BJ (cell line): ENCODE results near the gene GOLGA8A. TPM values are rescaled to one million over a fixed set of nuclear protein-coding genes. Genes with fewer than 3 reads are reported as not detected.

Experiments
- CTCF ChIA-PET: fragments of 350-600 bp; formaldehyde crosslinking; extraction: SDS; loops from one replicate; lab custom pipeline; 2021; ENCODE audit warnings: antibody characterized with exemption, inconsistent platforms; lab: Yijun Ruan, JAX
- POLR2A ChIA-PET: fragments of 300-600 bp; sonication (Branson Sonifier 250); formaldehyde crosslinking; extraction: SDS; loops from one replicate; lab custom pipeline; 2021; ENCODE audit warnings: antibody characterized with exemption; lab: Charles Lee
- DNase-seq: peaks from one replicate; pipeline ENCODE4 v3.0.0-alpha.2; 2011; ENCODE audit warnings: low read depth
- H3K27me3 ChIP-seq: 2 replicates; pipeline ENCODE4 v1.6.0; 2011; ENCODE audit warnings: low read length; ENCODE audit not compliant: control insufficient read depth, insufficient read depth
- H3K36me3 ChIP-seq: 2 replicates; pipeline ENCODE4 v1.5.1; 2011; ENCODE audit warnings: low read length; ENCODE audit not compliant: control insufficient read depth, insufficient read depth
- H3K4me3 ChIP-seq: 2 replicates; pipeline ENCODE4 v1.5.1; 2011; ENCODE audit warnings: low read depth, mild to moderate bottlenecking, control low read depth, low read length
- CTCF ChIP-seq: IDR thresholded peaks from 2 replicates; pipeline ENCODE4 v1.5.1; 2011; ENCODE audit warnings: low read depth, mild to moderate bottlenecking, control low read depth, inconsistent platforms, low read length, moderate library complexity; ENCODE audit not compliant: insufficient read depth
- polyA minus RNA-seq: library from RNA; depleted of rRNA, polyadenylated mRNA; stranded (reverse); fragments of >200 nt; gene quantifications from 2 replicates; pipeline ENCODE4 v1.2.3, GENCODE V29; 2011; rRNA and poly(A)+ RNA removed
- polyA plus RNA-seq: library from polyadenylated mRNA; depleted of rRNA; stranded (reverse); fragments of >200 nt; gene quantifications from 2 replicates; pipeline ENCODE4 v1.2.3, GENCODE V29; 2011; rRNA removed

Gene GOLGA8A
- polyA plus RNA-seq (12.7 and 19.2 TPM in 2 replicates), polyA minus RNA-seq (1.9 and 2.4 TPM in 2 replicates)

GRCh38 chr15:34437687-34438086 lies at the start of gene GOLGA8A:
GOLGA8A (minus strand) TSS chr15:34437808; CDS start chr15:34389691, 48,117 bp downstream.
- no peaks in the 10 kb centered on the region for H3K27me3 ChIP-seq
- no peak for DNase-seq
- peaks cover 6% of the 10 kb centered on the region for H3K36me3 ChIP-seq
- ChIA-PET POLR2A (no interaction called here), CTCF (no interaction called here)
- peak within 1 kb of the TSS; percentile 66 for H3K4me3 ChIP-seq
- TF ChIP-seq CTCF, result no peak

GRCh38 chr15:34483644-34484043 lies 46.0 kb upstream of the GOLGA8A start:
- no peaks in the 10 kb centered on the region for H3K36me3 ChIP-seq
- no peak for DNase-seq
- no peak overlapping the region for H3K4me3 ChIP-seq
- ChIA-PET POLR2A (no interaction called here), CTCF (no interaction called here)
- 0 out of 2 replicates have a peak, but pooled peaks cover 3% of the 10 kb centered on the region for H3K27me3 ChIP-seq
- no peak for TF ChIP-seq CTCF

- TF ChIP-seq CTCF, result no peak
- no peak overlapping the region for H3K4me3 ChIP-seq
- no peak for DNase-seq
- 0 out of 2 replicates have a peak, but pooled peaks cover 3% of the 10 kb centered on the region for H3K27me3 ChIP-seq
- ChIA-PET CTCF (no interaction called here), POLR2A (no interaction called here)
- no peaks in the 10 kb centered on the region for H3K36me3 ChIP-seq
Measured at GRCh38 chr15:34481370-34481769, 43.8 kb upstream of the GOLGA8A start.

GRCh38 chr15:34473840-34474239 lies 36.2 kb upstream of the GOLGA8A start:
- ChIA-PET CTCF (no interaction called here), POLR2A (no interaction called here)
- TF ChIP-seq CTCF, result no peak
- H3K27me3 ChIP-seq, result 0 out of 2 replicates have a peak, but pooled peaks cover 2% of the 10 kb centered on the region
- no peak for DNase-seq
- no peaks in the 10 kb centered on the region for H3K36me3 ChIP-seq
- no peak overlapping the region for H3K4me3 ChIP-seq

GRCh38 chr15:34472947-34473346 lies 35.3 kb upstream of the GOLGA8A start:
- Histone ChIP-seq H3K27me3 (0 out of 2 replicates have a peak, but pooled peaks cover 2% of the 10 kb centered on the region), H3K4me3 (no peak overlapping the region), H3K36me3 (no peaks in the 10 kb centered on the region)
- CTCF ChIA-PET, result no interaction called here
- DNase-seq, result no peak
- POLR2A ChIA-PET, result no interaction called here
- TF ChIP-seq CTCF, result no peak
